SH-SY5Y (cell line): ENCODE results near the gene AREL1.

Source experiments
- GATA2 ChIP-seq: IDR thresholded peaks from 2 replicates; pipeline ENCODE4 v1.6.1; 2011; ENCODE audit warnings: mild to moderate bottlenecking, low read depth, low read length
- GATA3 ChIP-seq: IDR thresholded peaks from 2 replicates; pipeline ENCODE4 v1.6.1; 2011; ENCODE audit warnings: low read depth, mild to moderate bottlenecking, low read length, moderate library complexity

GRCh38 chr14:74653386-74654138 is 59.3 kb downstream of the AREL1 start:
- TF ChIP-seq GATA2 (no peak), GATA3 (no peak)
